Suppressor macrophage treated with lipopolysaccharide for 4 hours (primary cell): Measurements from ENCODE around the gene SFSWAP.
A peak's percentile ranks its signal among the peaks of the same experiment; 100 is the strongest.
"Not testable (repeated sequence)": the region's sequence is repeated elsewhere in the genome, so short reads cannot be mapped to it uniquely, and the experiment has no call there.

Experiments used
- DNase-seq: peaks from one replicate; pipeline ENCODE4 v3.0.0-alpha.2; 2020

The SFSWAP gene

GRCh38 chr12:131737150-131737827 lies 26.4 kb downstream of the SFSWAP start:
- no peak for DNase-seq

- no peak for DNase-seq
Observed at GRCh38 chr12:131738196-131738595, 27.3 kb downstream of the SFSWAP start.

DNA sequence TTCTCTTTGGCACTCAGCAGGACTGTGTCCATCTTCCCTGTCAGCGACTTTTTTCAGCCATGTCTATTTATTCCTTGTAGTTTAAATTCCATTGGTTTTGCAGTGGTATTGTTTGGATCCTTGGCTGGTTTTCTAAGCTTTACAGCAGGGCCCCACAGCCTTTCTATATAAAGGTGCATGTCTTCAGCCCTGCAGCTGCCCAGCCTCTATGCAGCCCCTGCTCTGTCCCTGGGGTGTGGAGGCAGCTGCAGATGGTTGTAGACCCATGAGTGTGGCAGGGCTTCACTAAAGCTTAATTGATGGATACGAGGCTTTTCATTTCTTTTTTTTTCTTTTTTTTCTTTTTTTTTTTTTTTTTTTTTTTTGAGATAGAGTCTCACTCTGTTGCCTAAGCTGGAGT lies 29.7 kb downstream of the SFSWAP start:
- DNase-seq, result no peak

GRCh38 chr12:131742761-131743160 lies 31.9 kb downstream of the SFSWAP start:
- DNase-seq, result not testable (repeated sequence)

GRCh38 chr12:131743410-131743809 lies 32.5 kb downstream of the SFSWAP start:
- DNase-seq, result not testable (repeated sequence)

DNA sequence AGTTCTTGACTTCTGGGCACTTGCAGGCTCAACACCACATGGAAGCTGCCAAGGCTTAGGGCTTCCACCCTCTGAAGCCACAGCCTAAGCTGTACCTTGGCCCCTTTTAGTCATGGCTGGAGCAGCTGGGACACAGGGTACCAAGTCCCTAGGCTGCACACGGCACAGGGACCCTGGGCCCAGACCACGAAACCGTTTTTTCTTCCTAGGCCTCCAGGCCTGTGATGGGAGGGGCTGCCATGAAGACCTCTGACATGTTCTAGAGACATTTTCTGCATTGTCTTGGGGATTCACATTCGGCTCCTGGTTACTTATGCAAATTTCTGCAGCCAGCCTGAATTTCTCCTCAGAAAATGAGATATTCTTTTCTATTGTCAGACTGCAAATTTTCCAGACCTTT lies 33.0 kb downstream of the SFSWAP start:
- DNase-seq, result not testable (repeated sequence)

DNA sequence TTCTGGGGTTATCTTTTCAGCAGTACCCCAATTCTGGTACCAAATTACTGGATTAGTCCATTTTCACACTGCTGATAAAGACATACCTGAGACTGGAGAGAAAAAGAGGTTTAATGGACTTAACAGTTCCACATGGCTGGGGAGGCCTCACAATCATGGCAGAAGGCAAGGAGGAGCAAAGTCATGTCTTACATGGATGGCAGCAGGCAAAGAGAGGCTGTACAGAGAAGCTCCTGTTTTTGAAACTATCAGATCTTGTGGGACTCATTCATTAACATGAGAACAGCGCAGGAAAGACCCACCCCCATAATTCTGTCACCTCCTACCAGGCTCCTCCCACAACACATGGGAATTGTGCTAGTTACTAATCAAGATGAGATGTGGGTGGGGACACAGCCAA lies 33.8 kb downstream of the SFSWAP start:
- not testable (repeated sequence) for DNase-seq

GRCh38 chr12:131745706-131746105 lies 34.8 kb downstream of the SFSWAP start:
- DNase-seq, result no peak

DNA sequence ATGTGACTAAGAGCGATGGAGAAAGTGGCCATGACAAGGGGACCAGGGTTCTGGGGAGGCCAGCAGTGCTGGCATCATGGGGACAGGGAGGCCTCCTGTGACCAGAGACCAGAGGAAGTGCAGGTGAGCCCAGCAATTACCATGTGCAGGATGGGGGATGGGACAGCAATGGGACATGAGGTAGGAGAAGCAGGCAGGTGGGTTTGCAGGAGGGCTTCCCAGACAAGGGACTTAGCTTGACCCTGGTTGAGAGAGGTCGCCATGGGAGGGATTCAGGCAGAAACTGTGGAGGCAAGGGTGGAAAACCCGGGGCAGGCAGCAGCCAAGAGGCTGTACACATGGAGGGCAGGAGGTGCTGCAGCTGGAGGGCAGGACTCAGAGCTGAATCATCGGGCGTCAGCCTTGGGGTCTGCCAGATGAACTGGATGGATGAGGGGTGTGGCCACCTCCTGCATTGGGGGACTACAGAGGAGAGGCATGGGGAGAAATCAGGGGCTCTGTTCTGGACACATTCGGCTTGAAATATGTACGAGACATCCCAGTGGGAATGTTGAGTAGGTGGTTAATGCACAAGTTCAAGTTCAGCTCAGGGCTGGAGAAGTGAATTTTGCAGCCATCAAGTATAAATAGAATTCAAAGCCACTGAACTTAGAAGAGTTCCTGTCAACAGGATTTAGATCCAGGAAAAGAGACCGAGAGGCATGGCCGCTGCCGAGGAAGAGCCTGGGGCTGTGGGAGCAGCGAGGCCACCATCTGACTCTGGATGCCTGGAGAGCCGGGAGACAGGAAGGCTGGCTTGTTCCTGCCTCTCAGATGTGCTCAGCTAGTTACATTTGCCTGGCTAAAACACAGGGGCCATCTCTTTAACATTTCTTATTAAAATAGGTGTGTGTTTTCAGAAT lies 36.6 kb downstream of the SFSWAP start:
- DNase-seq, result no peak

- no peak for DNase-seq
Observed at GRCh38 chr12:131749618-131750315, 38.9 kb downstream of the SFSWAP start.

GRCh38 chr12:131751335-131751734 lies 40.4 kb downstream of the SFSWAP start:
- DNase-seq, result no peak

- DNase-seq, result no peak
Observed at GRCh38 chr12:131752451-131752850, 41.6 kb downstream of the SFSWAP start.

GRCh38 chr12:131753005-131753404 lies 42.1 kb downstream of the SFSWAP start:
- DNase-seq, result no peak

GRCh38 chr12:131753757-131754156 lies 42.9 kb downstream of the SFSWAP start:
- no peak for DNase-seq

GRCh38 chr12:131754184-131754583 lies 43.3 kb downstream of the SFSWAP start:
- DNase-seq, result no peak

DNA sequence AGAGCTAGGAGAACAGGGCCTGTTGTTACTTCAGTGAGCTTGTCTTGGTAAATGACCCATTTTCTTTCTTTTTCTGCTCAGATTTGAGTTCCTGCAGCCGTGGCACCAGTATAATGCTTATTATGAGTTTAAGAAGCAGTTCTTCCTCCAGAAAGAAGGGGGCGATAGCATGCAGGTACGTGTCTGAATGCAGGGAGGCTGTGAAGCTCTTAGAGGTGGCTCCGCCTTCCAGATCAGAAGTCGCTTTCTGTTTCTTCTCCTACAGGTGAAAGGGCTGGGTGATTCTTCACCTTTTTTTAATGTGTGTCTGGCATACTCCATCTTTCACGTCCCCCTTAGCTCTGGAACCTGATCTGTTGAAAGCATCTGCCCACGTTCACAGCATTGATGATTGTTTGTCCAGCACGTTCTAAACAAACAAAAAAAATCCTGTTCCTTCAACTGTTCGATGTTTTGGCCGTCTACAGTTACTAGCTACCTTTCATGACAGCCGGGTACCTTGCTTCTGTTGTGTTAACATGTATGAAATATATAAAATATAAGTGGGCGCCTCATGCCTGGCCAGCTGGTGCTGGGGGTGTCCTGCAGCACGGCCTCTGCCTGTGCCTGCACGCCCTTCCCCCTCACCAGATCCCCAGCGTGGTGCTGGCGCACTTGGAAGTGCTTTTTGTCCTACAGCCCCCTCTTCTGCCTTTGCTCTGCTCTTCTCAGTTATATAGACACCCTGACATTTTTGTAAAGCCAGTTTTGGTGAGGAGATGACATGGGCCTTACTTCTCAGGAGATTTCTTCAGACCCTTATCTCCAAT lies 44.6 kb downstream of the SFSWAP start:
- peak; percentile 12 for DNase-seq

DNA sequence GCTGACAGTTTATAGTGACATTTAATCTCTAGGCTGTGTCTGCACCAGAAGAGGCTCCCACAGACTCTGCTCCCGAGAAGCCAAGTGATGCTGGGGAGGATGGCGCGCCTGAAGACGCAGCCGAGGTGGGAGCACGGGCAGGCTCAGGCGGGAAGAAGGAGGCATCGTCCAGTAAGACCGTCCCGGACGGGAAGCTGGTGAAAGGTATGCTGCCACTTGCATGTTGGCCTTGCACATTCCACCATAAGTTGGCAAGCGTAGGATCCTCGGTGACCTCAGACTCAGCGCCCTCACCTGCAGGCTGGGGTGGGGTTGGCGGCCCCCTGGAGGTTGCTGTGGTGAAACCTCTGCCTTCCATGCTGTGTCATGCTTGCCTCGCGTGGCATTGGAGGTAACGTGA lies 45.6 kb downstream of the SFSWAP start:
- DNase-seq, result no peak

GRCh38 chr12:131757111-131757510 lies 46.2 kb downstream of the SFSWAP start:
- no peak for DNase-seq

DNA sequence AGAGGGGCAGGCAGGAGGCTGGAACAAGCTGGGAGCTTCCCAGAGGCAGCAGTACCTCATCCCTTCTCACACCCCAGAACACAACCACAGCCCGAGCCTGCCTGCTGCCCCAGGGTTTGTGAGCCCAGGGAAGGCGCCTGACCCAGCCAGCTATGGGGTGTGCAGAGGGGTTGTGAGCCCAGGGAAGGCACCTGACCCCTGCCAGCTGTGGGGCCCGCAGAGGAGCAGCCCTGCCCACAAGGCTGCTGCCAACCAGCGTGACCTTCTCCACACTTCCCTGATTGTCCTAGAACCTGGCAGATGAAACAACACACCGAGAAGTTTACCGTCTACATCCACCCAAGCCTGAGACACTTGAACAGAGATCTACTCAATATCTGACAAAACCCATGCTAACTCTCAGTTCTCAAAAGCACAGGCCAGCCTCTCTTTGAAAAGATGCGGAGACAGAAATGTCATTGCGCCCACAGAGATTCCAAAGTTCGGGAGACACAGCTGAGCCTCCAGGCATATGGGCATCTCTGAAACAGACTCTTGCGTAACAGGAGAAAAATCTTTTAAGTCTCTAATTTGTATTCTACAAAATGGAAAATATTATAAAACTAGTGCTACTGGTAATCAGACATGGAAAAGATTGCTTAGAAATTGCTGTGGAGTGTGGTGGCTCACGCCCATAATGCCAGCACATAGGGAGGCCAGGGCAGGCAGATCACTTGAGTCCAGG lies 47.3 kb downstream of the SFSWAP start:
- DNase-seq, result no peak

DNA sequence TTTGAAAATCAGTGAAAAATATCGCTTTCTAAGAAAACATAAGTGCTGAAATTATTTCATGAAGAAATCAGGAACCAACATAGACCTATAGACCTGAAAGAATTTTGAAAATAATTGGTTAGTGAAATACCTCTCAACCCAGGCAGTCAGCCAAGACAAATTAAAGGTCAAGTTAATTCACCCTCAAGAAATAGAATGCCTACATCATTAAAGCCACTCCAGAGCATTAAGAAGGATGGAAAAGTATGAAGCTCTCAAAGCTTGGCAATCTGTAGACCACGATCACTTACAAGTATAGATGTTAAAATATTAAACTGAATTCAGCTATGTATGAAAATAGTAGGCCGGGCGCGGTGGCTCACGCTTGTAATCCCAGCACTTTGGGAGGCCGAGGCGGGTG lies 48.3 kb downstream of the SFSWAP start:
- DNase-seq, result no peak

DNA sequence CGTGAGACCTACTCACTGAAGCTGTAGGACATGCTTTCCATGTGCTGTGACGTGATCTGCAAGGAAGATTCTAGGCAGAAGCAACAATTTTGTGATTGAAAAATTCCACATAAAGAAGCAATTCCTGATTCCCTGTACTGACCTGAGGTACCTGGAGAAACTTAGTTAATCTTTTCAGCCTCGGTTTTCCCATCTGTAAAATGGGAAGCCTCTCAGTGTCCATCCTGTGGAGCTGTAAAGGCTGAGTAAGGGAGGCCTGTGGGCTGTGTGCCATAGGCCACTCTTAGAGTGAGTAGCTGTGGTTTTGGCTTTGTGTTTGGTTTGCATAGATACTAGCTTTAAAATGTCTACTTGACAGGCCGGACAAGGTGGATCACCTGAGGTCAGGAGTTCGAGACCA lies 50.7 kb downstream of the SFSWAP start:
- no peak for DNase-seq

GRCh38 chr12:131764738-131765137 lies 53.8 kb downstream of the SFSWAP start:
- DNase-seq, result no peak
